ENCODE measurements around the gene ST3GAL3. TPM values are rescaled to one million over a fixed set of nuclear protein-coding genes. Genes with fewer than 3 reads are reported as not detected.

The ST3GAL3 gene
- total RNA-seq, 1 experiment from 2014 or later, result 8.3 TPM

- Histone ChIP-seq H2AFZ (ENCODE audit: low read length) (no peak overlapping the region), H3K23me2 (ENCODE audit: insufficient read length, low read depth, low read length, poor library complexity, severe bottlenecking) (no peaks in the 10 kb centered on the region), H4K20me1 (ENCODE audit: control insufficient read depth, insufficient read depth, insufficient read length) (no peaks in the 10 kb centered on the region), H3K27ac (ENCODE audit: insufficient read length, low read depth, low read length) (no peak overlapping the region), H2BK120ac (ENCODE audit: low read depth, low read length, poor library complexity, severe bottlenecking) (no peak overlapping the region), H2BK5ac (ENCODE audit: insufficient read length, low read length) (no peak overlapping the region), H4K8ac (replicated peaks; ENCODE audit: insufficient read length, low read depth, low read length) (no peak overlapping the region), H2BK20ac (ENCODE audit: low read depth, low read length, poor library complexity, severe bottlenecking) (no peak overlapping the region), H3K9me3 (ENCODE audit: control insufficient read depth, low read depth, low read length) (peaks cover 6% of the 10 kb centered on the region), H4K5ac (ENCODE audit: insufficient read length, low read depth, low read length) (no peak overlapping the region), H3K79me2 (ENCODE audit: insufficient read depth, low read length) (no peaks in the 10 kb centered on the region), H3K14ac (ENCODE audit: insufficient read depth, low read length) (no peak overlapping the region), H2BK15ac (ENCODE audit: low read depth, low read length) (no peak overlapping the region; the same call in 1 of the 2 replicates), H4K91ac (ENCODE audit: insufficient read length, low read depth, low read length) (no peak overlapping the region), H2AK5ac (ENCODE audit: insufficient read length, low read length) (no peak overlapping the region), H3K4me1 (ENCODE audit: insufficient read depth, low read length) (peaks cover 12% of the 10 kb centered on the region; the same call in 1 of the 2 replicates), H3K18ac (ENCODE audit: insufficient read length, low read depth, low read length) (no peak overlapping the region), H3K23ac (ENCODE audit: insufficient read length, low read depth, low read length) (no peak overlapping the region), H3K27me3 (ENCODE audit: insufficient read depth, low read length) (no peaks in the 10 kb centered on the region), H3K4me2 (ENCODE audit: insufficient read depth, insufficient read length, low read length) (no peak overlapping the region), H3K4ac (ENCODE audit: low read depth, low read length) (no peak overlapping the region), H3K9ac (ENCODE audit: extremely low read depth, insufficient read length, low read length) (no peak overlapping the region), H3K79me1 (ENCODE audit: insufficient read depth, low read depth, low read length, poor library complexity, severe bottlenecking) (no peaks in the 10 kb centered on the region), H3K56ac (ENCODE audit: insufficient read length, low read depth, low read length) (no peak overlapping the region), H2BK12ac (ENCODE audit: insufficient read length, low read depth, low read length) (no peak overlapping the region), H3T11ph (ENCODE audit: low read length) (no peak overlapping the region)
- Mint-ChIP-seq H3K27ac (no peak overlapping the region), H3K27me3 (ENCODE audit: low read depth) (no peaks in the 10 kb centered on the region), H3K4me1 (peaks cover 37 to 41% of the 10 kb centered on the region in 2 experiments), H3K36me3 (ENCODE audit: insufficient read depth in 1 of 3, low read depth in 3 of 3) (peaks cover 21 to 31% (median 22%) of the 10 kb centered on the region in 3 experiments), H3K4me3 (no peak overlapping the region), H3K9me3 (peaks cover 20 to 22% of the 10 kb centered on the region in 2 experiments)
- WGBS (ENCODE audit: extremely low coverage, insufficient read length, low lambda C conversion rate), result no CpG with 5 or more reads among the region's 5 CpGs
- TF ChIP-seq CTCF (conservative IDR thresholded peaks at IDR 0.05), result peak; percentile 22; the same call in 1 of the 3 replicates
- no peak for DNase-seq
Observed at GRCh38 chr1:43843684-43844083, 136.3 kb downstream of the ST3GAL3 start.
